HepG2 (cell line): ENCODE measurements around the gene SCYGR8. TPM values are rescaled to one million over a fixed set of nuclear protein-coding genes. Genes with fewer than 3 reads are reported as not detected.

ENCODE experiments used
- ARID3A ChIP-seq: IDR thresholded peaks from 2 replicates; pipeline ENCODE4 v1.6.1; 2012; ENCODE audit warnings: low read depth, low read length, improper control_type of control experiment
- ATF1 ChIP-seq: IDR thresholded peaks from 2 replicates; pipeline ENCODE4 v1.6.1; 2016; ENCODE audit warnings: mild to moderate bottlenecking, control low read depth
- ATF7 ChIP-seq, 2 experiments: fragments of 450-650 bp in 1 of 2; sonication (generic) in 1 of 2; formaldehyde crosslinking in 1 of 2; IDR thresholded peaks; 2 replicates each; pipeline versions ENCODE4 v1.4.0 to v1.6.1; 2016 to 2020; ENCODE audit warnings: antibody characterized with exemption in 1 of 2, mild to moderate bottlenecking in 1 of 2, missing genetic modification reagents in 1 of 2
- CREB1 ChIP-seq, 2 experiments: fragments of 450-650 bp in 1 of 2; IDR thresholded peaks; 2 replicates each; pipeline ENCODE4 v1.6.1; 2016 to 2017; ENCODE audit warnings: control low read depth in 1 of 2, mild to moderate bottlenecking in 1 of 2, missing compliant biosample characterization in 1 of 2, missing genetic modification characterization in 1 of 2
- FOXA3 ChIP-seq: IDR thresholded peaks from 2 replicates; pipeline ENCODE4 v1.6.1; 2016; ENCODE audit warnings: missing genetic modification reagents, missing compliant biosample characterization
- GATA4 ChIP-seq: sonication (generic); IDR thresholded peaks from 2 replicates; pipeline ENCODE4 v1.6.1; 2016; ENCODE audit warnings: antibody characterized with exemption, low read depth, borderline replicate concordance
- HNF4G ChIP-seq, 2 experiments: sonication (generic) in 1 of 2; formaldehyde crosslinking in 1 of 2; IDR thresholded peaks; 2 replicates each; pipeline versions ENCODE4 v1.4.0 to v1.6.1; 2011 to 2020; ENCODE audit warnings: borderline replicate concordance in 2 of 2, low read depth in 2 of 2, mild to moderate bottlenecking in 2 of 2, low read length in 1 of 2, missing genetic modification reagents in 1 of 2, moderate library complexity in 1 of 2
- MIXL1 ChIP-seq: IDR thresholded peaks from 2 replicates; pipeline ENCODE4 v1.6.1; 2016
- MLX ChIP-seq: IDR thresholded peaks from 2 replicates; pipeline ENCODE4 v1.6.1; 2016
- NFRKB ChIP-seq: fragments of 450-650 bp; IDR thresholded peaks from 2 replicates; pipeline ENCODE4 v1.6.1; 2017
- NFYC ChIP-seq: IDR thresholded peaks from 2 replicates; pipeline ENCODE4 v1.6.1; 2016; ENCODE audit warnings: missing genetic modification reagents, missing compliant biosample characterization
- RARA ChIP-seq: IDR thresholded peaks from 2 replicates; pipeline ENCODE4 v1.6.1; 2016; ENCODE audit warnings: missing genetic modification reagents, missing compliant biosample characterization
- SMAD3 ChIP-seq: sonication (generic); formaldehyde crosslinking; IDR thresholded peaks from 2 replicates; pipeline ENCODE4 v1.4.0; 2020; ENCODE audit warnings: missing genetic modification reagents
- SRSF9 ChIP-seq: fragments of 200-400 bp; formaldehyde crosslinking; IDR thresholded peaks from 2 replicates; pipeline ENCODE4 v1.6.1; 2018; ENCODE audit warnings: borderline replicate concordance, mild to moderate bottlenecking, low read depth, low read length; ENCODE audit not compliant: insufficient read depth, poor library complexity, severe bottlenecking
- YEATS4 ChIP-seq: sonication (generic); formaldehyde crosslinking; IDR thresholded peaks from 2 replicates; pipeline ENCODE4 v1.4.0; 2020; ENCODE audit warnings: missing genetic modification reagents, borderline replicate concordance
- ZBTB46 ChIP-seq: sonication (generic); formaldehyde crosslinking; IDR thresholded peaks from 2 replicates; pipeline ENCODE4 v1.4.0; 2020; ENCODE audit warnings: mild to moderate bottlenecking, missing genetic modification reagents, borderline replicate concordance
- ZNF296 ChIP-seq: sonication (generic); formaldehyde crosslinking; conservative IDR thresholded peaks from 2 replicates; pipeline ENCODE4 v1.5.0; 2020; ENCODE audit warnings: mild to moderate bottlenecking, missing genetic modification reagents
- ZNF3 ChIP-seq: IDR thresholded peaks from 2 replicates; pipeline ENCODE4 v1.7.0; 2017; ENCODE audit warnings: inconsistent platforms
- ZNF446 ChIP-seq: sonication (generic); formaldehyde crosslinking; IDR thresholded peaks from 2 replicates; pipeline ENCODE4 v1.5.0; 2020; ENCODE audit warnings: mild to moderate bottlenecking, missing genetic modification reagents
- ZNF563 ChIP-seq: sonication (generic); formaldehyde crosslinking; IDR thresholded peaks from 2 replicates; pipeline ENCODE4 v1.8.0; 2022; ENCODE audit warnings: mild to moderate bottlenecking, moderate library complexity, missing genetic modification reagents
- ZNF687 ChIP-seq: sonication (generic); formaldehyde crosslinking; IDR thresholded peaks from 2 replicates; pipeline ENCODE4 v1.5.1; 2020; ENCODE audit warnings: mild to moderate bottlenecking, missing genetic modification reagents, moderate library complexity
- polyA plus RNA-seq, 8 experiments: library from polyadenylated mRNA; depleted of rRNA in 3 of 8; stranded (reverse) in 7 of 8; unstranded in 1 of 8; fragments of >200 nt; fragmentation: Illumina TruSeq in 4 of 8; extraction: Trizol in 4 of 8; gene quantifications; 2 replicates each; pipeline versions ENCODE4 v1.2.1 to v1.2.3, GENCODE V29; 2011 to 2016; ENCODE audit warnings: low read depth in 4 of 8, missing spikeins in 1 of 8, mixed read lengths in 1 of 8; ENCODE audit not compliant: insufficient read depth in 1 of 8
- total RNA-seq, 5 experiments: library from RNA; depleted of rRNA; stranded (reverse); fragments of >200 nt; fragmentation: Illumina TruSeq; extraction: Trizol; gene quantifications; 2 replicates each; pipeline ENCODE4 v1.2.3, GENCODE V29; 2016; ENCODE audit warnings: low read depth in 1 of 5

Gene SCYGR8
- total and polyA plus RNA-seq, 2 of the 13 experiments (the other 11 are each of a cell fraction or from before 2014, with no cell fraction given) = not detected

- TF ChIP-seq ARID3A (peak; percentile 55; the same call in 1 of the 2 replicates), YEATS4 (CRISPR knock-in tag) (no peak), NFYC (CRISPR knock-in tag) (no peak), ZBTB46 (CRISPR knock-in tag) (no peak), ZNF3 (CRISPR knock-in tag) (no peak), RARA (0 out of 2 replicates have a peak, but pooled peaks have one; percentile 40), HNF4G (IDR thresholded peaks at IDR 0.05; ENCODE audit: borderline replicate concordance, low read depth, low read length) (0 out of 2 replicates have a peak, but pooled peaks have one; percentile 10), HNF4G (CRISPR knock-in tag; IDR thresholded peaks at IDR 0.05; ENCODE audit: borderline replicate concordance, low read depth) (peak; percentile 40; the same call in 1 of the 2 replicates), ATF7 (IDR thresholded peaks at IDR 0.05) (no peak), ATF7 (CRISPR knock-in tag; IDR thresholded peaks at IDR 0.05) (no peak), NFRKB (no peak), FOXA3 (peak; percentile 65; the same call in 1 of the 2 replicates), ZNF296 (CRISPR knock-in tag) (no peak), GATA4 (no peak), ZNF446 (CRISPR knock-in tag) (no peak), ATF1 (CRISPR knock-in tag) (no peak), SRSF9 (no peak), MIXL1 (CRISPR knock-in tag) (0 out of 2 replicates have a peak, but pooled peaks have one; percentile 36), SMAD3 (CRISPR knock-in tag) (0 out of 2 replicates have a peak, but pooled peaks have one; percentile 18), ZNF687 (no peak), CREB1 (IDR thresholded peaks at IDR 0.05) (no peak), CREB1 (CRISPR knock-in tag; IDR thresholded peaks at IDR 0.05) (no peak), MLX (CRISPR knock-in tag) (no peak), ZNF563 (CRISPR knock-in tag) (no peak)
Measured at GRCh38 chr2:227793148-227793712, 47.5 kb downstream of the SCYGR8 start (continued).
